NK-92 treated with Interleukin-12 subunit alpha and Interleukin-12 subunit beta, amount 100 ng/mL, for 24 hours (cell line): ENCODE measurements around the gene ASRGL1.

ENCODE experiments used
- DNase-seq: peaks from one replicate; lab custom pipeline; 2025; lab: John Stamatoyannopoulos, UW

The ASRGL1 gene

GRCh38 chr11:62393061-62393611 is 55.9 kb downstream of the ASRGL1 start:
- DNase-seq = no peak

DNA sequence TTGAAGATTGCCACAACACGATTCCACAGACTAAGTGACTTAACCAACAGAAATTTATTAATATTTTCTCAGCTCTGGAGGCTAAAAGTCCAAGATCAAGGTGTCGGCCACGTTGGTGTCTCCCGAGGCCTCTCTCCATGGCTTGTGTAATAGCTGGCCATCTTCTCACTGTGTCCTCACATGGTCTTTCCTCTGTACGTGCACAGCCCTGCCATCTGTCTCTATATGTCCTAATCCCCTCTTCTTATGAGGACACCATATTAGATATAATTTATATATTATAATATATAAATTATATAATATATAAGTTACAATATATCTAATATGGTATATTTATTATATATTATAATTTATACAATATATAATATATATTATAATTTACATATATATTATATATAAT is 56.5 kb downstream of the ASRGL1 start:
- DNase-seq = no peak

DNA sequence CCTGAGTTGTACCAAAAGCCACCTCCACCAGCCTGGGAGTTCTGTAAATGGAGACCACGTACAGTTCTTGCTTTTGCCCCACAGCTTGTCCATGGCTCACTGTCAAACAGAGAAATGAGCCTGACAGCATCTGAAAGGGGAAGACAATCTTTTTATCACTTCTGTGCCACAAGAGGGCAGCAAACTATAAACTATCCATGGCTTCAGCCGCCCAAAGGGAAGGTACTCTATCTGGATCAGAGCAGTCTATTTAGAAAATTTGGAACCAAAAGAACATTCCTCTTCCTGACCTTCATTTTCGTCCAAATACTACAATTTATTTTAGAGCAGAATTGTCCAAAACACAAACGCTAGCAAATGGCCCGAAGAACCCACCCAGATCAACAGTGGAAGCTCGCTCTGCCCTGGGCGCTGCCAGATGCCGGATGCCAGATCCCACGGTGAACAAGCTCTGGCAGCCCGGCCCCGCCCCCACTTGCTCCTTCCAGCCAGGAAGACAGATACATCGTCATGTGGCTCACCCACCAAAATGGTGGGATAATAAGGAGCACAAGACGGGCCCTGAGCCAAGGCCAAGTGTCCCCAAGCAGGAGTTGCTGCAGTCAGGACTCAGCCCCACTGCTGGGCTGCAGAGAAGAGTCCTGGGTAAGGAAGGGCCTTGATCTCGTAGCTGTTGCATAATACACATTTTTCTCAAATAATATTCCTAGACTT is 57.7 kb downstream of the ASRGL1 start:
- DNase-seq = no peak

GRCh38 chr11:62395885-62396551 is 58.8 kb downstream of the ASRGL1 start:
- DNase-seq = no peak

DNA sequence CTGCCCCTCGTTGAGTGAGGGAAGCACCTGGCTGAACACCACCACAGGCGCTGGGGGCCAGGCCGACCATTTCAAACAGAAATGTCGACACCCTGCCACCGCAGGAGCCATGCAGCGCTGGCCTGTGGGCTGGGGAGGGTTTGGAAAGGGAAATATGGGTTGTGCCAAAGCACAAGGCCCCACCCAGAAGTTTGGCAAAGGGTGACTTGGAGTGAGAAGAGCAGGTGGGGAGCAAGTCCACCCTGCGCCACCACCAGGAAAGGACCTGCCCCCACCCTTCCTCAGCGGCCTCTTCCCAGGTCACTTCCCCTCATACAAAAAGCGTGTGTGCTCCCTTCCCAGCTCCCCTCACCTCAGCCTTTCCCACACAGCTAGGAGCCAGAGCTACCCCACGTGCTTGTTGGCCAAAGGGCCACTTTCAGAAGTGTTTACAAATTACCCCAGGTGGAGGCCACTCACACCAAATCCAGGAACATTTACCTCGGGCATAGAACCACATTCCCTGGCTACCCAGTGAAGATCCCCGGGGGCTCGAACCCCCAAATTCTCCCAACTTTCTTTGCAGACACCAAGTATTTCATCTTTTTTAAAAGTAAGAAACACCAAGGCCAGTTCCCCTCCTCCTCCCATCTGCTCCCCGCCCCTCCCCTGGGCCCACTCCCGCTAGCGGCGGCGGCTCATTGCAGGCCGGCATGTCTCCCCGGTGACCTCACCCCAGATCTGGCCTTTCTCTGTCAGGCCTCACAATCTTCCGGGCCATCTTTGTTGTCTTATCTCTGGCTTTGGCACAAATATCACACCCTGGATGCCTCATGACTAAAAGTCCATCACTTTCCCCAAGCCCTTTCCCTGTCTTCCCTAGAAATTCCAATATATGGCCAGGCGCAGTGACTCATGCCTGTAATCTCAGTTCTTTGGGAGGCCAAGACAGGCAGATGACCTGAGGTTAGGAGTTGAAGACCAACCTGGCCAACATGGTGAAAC is 61.1 kb downstream of the ASRGL1 start:
- no peak for DNase-seq

- DNase-seq = no peak
Observed at GRCh38 chr11:62399172-62399877, 62.1 kb downstream of the ASRGL1 start.

DNA sequence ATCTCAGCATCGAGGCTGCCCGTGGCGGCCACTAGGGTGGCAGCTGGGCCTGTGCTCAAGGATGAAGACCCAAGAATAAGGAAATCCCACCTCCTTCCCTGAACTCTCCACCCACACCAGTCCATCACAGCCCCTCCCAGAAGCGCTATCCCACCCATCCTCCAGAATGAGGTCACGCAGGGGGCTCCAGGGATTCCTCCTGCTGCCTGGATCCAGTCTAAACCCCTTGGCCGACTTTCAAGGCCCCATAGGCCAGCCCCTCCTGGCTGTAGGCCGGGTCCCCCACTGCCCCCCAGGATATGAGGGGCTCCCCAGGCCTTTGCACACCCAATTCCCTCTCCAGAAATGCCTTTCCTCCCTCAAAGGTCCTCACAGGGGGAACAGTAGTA is 62.6 kb downstream of the ASRGL1 start:
- DNase-seq = no peak

DNA sequence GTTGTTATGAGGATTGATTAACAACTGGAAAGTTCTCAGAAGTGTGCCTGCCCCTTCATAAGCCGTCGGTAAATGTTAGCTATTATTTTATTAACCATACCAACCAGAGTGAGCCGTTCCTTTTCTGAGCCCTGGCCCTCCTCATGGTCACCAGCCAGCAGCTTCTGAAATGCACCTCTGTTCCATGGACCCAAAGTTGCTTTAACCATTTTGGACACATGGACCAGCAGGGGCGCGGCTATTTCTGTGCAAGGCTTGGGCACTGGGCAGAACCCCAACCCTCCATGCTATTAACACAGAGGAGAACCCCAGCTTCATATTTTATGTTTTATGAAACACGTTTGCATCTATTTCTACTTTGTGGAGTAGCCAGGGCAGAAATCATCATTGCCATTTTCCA is 63.0 kb downstream of the ASRGL1 start:
- DNase-seq = no peak

- no peak for DNase-seq
Observed at GRCh38 chr11:62400760-62401159, 63.5 kb downstream of the ASRGL1 start.

DNA sequence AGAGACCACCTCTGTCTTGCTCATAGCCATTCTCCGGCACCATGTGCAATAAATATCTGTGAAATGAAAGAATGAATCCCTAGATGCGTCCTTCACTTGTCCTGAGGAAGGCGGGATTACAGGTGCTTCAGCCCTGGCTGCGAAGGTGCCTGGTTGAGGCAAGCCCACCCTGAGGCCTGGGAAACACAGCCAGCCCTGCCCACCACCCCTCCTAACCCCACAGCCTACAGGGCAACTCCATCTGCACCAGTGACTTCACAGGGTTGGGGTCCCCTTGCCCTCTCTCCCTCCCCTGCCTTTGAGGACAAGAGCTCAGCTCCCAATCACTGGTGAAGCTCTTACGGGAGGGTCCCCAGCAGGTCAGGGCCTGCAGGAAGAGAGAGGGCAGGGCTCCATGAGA is 64.1 kb downstream of the ASRGL1 start:
- no peak for DNase-seq

DNA sequence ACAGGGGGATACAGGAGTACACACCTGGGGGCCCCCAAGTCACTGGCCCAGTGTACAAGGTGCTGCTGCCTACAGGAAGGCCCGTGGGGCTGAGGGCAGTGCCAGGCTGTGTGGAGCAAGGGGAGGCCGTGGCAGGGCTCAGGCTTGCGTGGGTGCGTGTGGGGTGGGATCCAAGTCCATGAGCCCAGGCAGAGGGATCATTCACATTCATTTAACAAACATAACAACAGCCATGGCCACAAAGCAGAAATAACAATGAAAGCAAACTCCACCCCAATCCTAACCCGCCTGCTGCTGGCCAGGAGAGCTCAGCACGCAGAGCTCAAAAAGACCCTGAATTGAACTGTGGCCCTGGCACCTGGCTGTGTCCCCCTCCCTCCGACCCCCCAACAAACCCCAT is 64.6 kb downstream of the ASRGL1 start:
- no peak for DNase-seq

- DNase-seq = no peak
Observed at GRCh38 chr11:62402226-62402959, 65.1 kb downstream of the ASRGL1 start.

- DNase-seq = no peak
Observed at GRCh38 chr11:62402960-62403730, 65.9 kb downstream of the ASRGL1 start.

DNA sequence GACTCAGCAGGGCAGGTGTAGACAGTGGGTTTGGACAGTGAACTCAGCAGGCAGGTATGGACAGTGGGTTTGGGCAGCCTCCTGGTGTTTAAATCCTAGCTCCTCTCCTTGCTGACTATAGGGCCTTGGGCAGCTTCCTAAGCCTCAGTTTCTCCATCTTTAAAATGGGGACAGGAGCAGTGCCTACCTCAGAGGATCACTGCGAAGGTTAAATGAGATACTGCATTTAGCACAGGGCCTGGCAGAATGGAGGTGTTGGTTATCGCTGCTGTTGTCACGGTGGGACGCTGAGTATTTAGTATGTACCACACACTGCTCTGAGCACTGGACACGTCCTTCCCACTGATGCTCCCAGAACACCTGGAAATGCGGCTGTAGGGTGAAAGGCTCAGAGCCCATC is 67.2 kb downstream of the ASRGL1 start:
- no peak for DNase-seq

GRCh38 chr11:62404901-62405300 is 67.7 kb downstream of the ASRGL1 start:
- DNase-seq = no peak

- no peak for DNase-seq
Observed at GRCh38 chr11:62406034-62406433, 68.8 kb downstream of the ASRGL1 start.

GRCh38 chr11:62409831-62410230 is 72.6 kb downstream of the ASRGL1 start:
- DNase-seq = no peak

GRCh38 chr11:62410972-62411371 is 73.7 kb downstream of the ASRGL1 start:
- DNase-seq = no peak

GRCh38 chr11:62411524-62411923 is 74.3 kb downstream of the ASRGL1 start:
- DNase-seq = no peak

DNA sequence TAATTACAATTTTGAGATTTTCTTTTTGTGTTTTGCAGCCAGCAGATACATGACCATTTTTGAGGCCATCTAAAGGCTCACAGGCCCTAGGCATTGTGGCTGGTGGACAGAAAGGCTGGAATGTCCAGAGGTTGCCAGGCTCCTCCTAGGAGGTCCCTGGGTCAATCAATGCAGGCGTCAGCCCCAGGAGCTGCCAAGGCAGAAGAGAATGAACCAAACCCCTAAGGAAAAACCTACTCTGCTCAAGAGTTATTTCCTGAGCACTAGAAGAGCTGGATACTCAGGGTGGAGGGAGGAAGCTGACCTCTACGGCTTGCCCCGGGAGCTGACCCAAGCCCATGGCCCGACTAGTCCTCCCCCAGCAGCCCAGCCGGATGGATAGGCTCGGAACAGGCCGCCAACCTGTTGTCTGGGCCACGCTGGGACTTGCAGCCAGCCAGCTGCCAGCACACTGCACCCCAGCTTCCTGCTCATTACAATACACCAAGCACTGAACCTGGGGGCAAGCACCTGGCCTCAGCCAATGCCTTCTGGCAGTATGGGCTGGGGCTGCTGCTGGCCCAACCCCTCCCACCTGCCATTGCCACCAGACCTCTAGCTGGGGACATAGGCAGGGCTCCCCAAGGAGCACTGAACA is 75.9 kb downstream of the ASRGL1 start:
- no peak for DNase-seq
